HEK293 (cell line): ENCODE measurements around the gene NEGR1.

Experiments
- CTCF ChIA-PET: fragments of 350-600 bp; formaldehyde crosslinking; extraction: SDS; loops from one replicate; lab custom pipeline; 2021; ENCODE audit warnings: antibody characterized with exemption; lab: Yijun Ruan, JAX
- POLR2A ChIA-PET: fragments of 300-600 bp; formaldehyde crosslinking; extraction: SDS; loops from one replicate; lab custom pipeline; 2020; ENCODE audit warnings: antibody characterized with exemption, inconsistent platforms; lab: Yijun Ruan, JAX
- H3K27ac ChIP-seq: fragments of 200-500 bp; sonication (Bioruptor generic); 2 replicates; pipeline ENCODE4 v1.5.1; 2014; ENCODE audit warnings: low read depth, low read length, control low read depth, inconsistent platforms; ENCODE audit errors: extremely low read depth
- H3K36me3 ChIP-seq, 2 experiments: fragments of 200-500 bp in 1 of 2; sonication (Bioruptor generic) in 1 of 2; 1 replicate in 1 of 2; 2 replicates in 1 of 2; pipeline ENCODE4 v1.5.1; 2014 to 2017; ENCODE audit warnings: inconsistent platforms in 2 of 2, low read length in 2 of 2; ENCODE audit not compliant: control insufficient read depth in 2 of 2, insufficient read depth in 1 of 2
- H3K4me1 ChIP-seq: fragments of 200-500 bp; sonication (Bioruptor generic); 2 replicates; pipeline ENCODE4 v1.5.1; 2014; ENCODE audit warnings: mild to moderate bottlenecking, low read length, inconsistent platforms; ENCODE audit not compliant: control insufficient read depth, insufficient read depth
- H3K4me3 ChIP-seq: 2 replicates; pipeline ENCODE4 v1.5.1; 2011; ENCODE audit warnings: low read depth, mild to moderate bottlenecking, control low read depth, low read length, moderate library complexity
- H3K9me3 ChIP-seq: fragments of 200-500 bp; sonication (Bioruptor generic); 2 replicates; pipeline ENCODE4 v1.5.1; 2014; ENCODE audit warnings: low read depth, low read length, inconsistent platforms; ENCODE audit not compliant: control insufficient read depth, insufficient read depth
- KLF1 ChIP-seq: fragments of 450-650 bp; formaldehyde crosslinking; IDR thresholded peaks from 2 replicates; pipeline ENCODE4 v1.5.1; 2016; ENCODE audit warnings: missing biosample characterization, missing genetic modification characterization
- MZF1 ChIP-seq: fragments of 450-650 bp; formaldehyde crosslinking; IDR thresholded peaks from 2 replicates; pipeline ENCODE4 v1.5.1; 2017; ENCODE audit warnings: missing biosample characterization, missing genetic modification characterization, borderline replicate concordance
- OSR2 ChIP-seq: fragments of 450-650 bp; formaldehyde crosslinking; IDR thresholded peaks from 2 replicates; pipeline ENCODE4 v1.5.1; 2016; ENCODE audit warnings: missing biosample characterization, missing genetic modification characterization
- REPIN1 ChIP-seq: fragments of 450-650 bp; formaldehyde crosslinking; IDR thresholded peaks from 2 replicates; pipeline ENCODE4 v1.5.1; 2017; ENCODE audit warnings: missing biosample characterization, missing genetic modification characterization, low read depth
- SCRT2 ChIP-seq: fragments of 450-650 bp; formaldehyde crosslinking; IDR thresholded peaks from 2 replicates; pipeline ENCODE4 v1.5.1; 2016; ENCODE audit warnings: missing biosample characterization, missing genetic modification characterization
- TRIM28 ChIP-seq: IDR thresholded peaks from 2 replicates; pipeline ENCODE4 v1.6.1; 2011; ENCODE audit warnings: low read length, control low read depth, borderline replicate concordance
- ZEB2 ChIP-seq: fragments of 450-650 bp; formaldehyde crosslinking; IDR thresholded peaks from 2 replicates; pipeline ENCODE4 v1.5.1; 2016; ENCODE audit warnings: missing biosample characterization, missing genetic modification characterization
- ZFHX2 ChIP-seq: fragments of 450-650 bp; formaldehyde crosslinking; conservative IDR thresholded peaks from 2 replicates; pipeline ENCODE4 v1.5.1; 2016; ENCODE audit warnings: missing biosample characterization, missing genetic modification characterization
- ZFP37 ChIP-seq: fragments of 450-650 bp; formaldehyde crosslinking; IDR thresholded peaks from 2 replicates; pipeline ENCODE4 v1.5.1; 2016; ENCODE audit warnings: missing biosample characterization, missing genetic modification characterization
- ZNF10 ChIP-seq: fragments of 450-650 bp; formaldehyde crosslinking; IDR thresholded peaks from 2 replicates; pipeline ENCODE4 v1.5.1; 2017; ENCODE audit warnings: missing biosample characterization, missing genetic modification characterization
- ZNF133 ChIP-seq: fragments of 450-650 bp; formaldehyde crosslinking; IDR thresholded peaks from 2 replicates; pipeline ENCODE4 v1.5.1; 2016; ENCODE audit warnings: missing biosample characterization, missing genetic modification characterization
- ZNF146 ChIP-seq: fragments of 450-650 bp; formaldehyde crosslinking; IDR thresholded peaks from 2 replicates; pipeline ENCODE4 v1.5.1; 2016; ENCODE audit warnings: missing biosample characterization, missing genetic modification characterization
- ZNF202 ChIP-seq: fragments of 450-650 bp; formaldehyde crosslinking; IDR thresholded peaks from 2 replicates; pipeline ENCODE4 v1.5.1; 2016; ENCODE audit warnings: missing biosample characterization, missing genetic modification characterization, borderline replicate concordance
- ZNF311 ChIP-seq: fragments of 450-650 bp; formaldehyde crosslinking; IDR thresholded peaks from 2 replicates; pipeline ENCODE4 v1.5.1; 2017; ENCODE audit warnings: missing biosample characterization, missing genetic modification characterization, borderline replicate concordance
- ZNF335 ChIP-seq: fragments of 450-650 bp; formaldehyde crosslinking; conservative IDR thresholded peaks from 2 replicates; pipeline ENCODE4 v1.5.1; 2016; ENCODE audit warnings: missing biosample characterization, missing genetic modification characterization
- ZNF37A ChIP-seq: fragments of 450-650 bp; IDR thresholded peaks from 2 replicates; pipeline ENCODE4 v1.5.1; 2018; ENCODE audit warnings: missing biosample characterization, missing genetic modification characterization
- ZNF394 ChIP-seq: fragments of 450-650 bp; formaldehyde crosslinking; IDR thresholded peaks from 2 replicates; pipeline ENCODE4 v1.5.1; 2016; ENCODE audit warnings: missing biosample characterization, missing genetic modification characterization, mild to moderate bottlenecking, moderate library complexity, borderline replicate concordance
- ZNF426 ChIP-seq: fragments of 450-650 bp; formaldehyde crosslinking; IDR thresholded peaks from 2 replicates; pipeline ENCODE4 v1.5.1; 2017; ENCODE audit warnings: missing biosample characterization, missing genetic modification characterization, mild to moderate bottlenecking, inconsistent platforms, moderate library complexity
- ZNF560 ChIP-seq: fragments of 450-650 bp; formaldehyde crosslinking; IDR thresholded peaks from 2 replicates; pipeline ENCODE4 v1.5.1; 2017; ENCODE audit warnings: missing biosample characterization, missing genetic modification characterization, borderline replicate concordance
- ZNF600 ChIP-seq: fragments of 450-650 bp; formaldehyde crosslinking; IDR thresholded peaks from 2 replicates; pipeline ENCODE4 v1.5.1; 2016; ENCODE audit warnings: missing biosample characterization, missing genetic modification characterization
- ZNF623 ChIP-seq: fragments of 450-650 bp; formaldehyde crosslinking; IDR thresholded peaks from 2 replicates; pipeline ENCODE4 v1.5.1; 2016; ENCODE audit warnings: missing biosample characterization, missing genetic modification characterization
- ZNF624 ChIP-seq: fragments of 450-650 bp; formaldehyde crosslinking; IDR thresholded peaks from 2 replicates; pipeline ENCODE4 v1.5.1; 2017; ENCODE audit warnings: missing biosample characterization, missing genetic modification characterization
- ZNF626 ChIP-seq: fragments of 450-650 bp; sonication (Bioruptor Pico); formaldehyde crosslinking; IDR thresholded peaks from 2 replicates; pipeline ENCODE4 v1.5.1; 2018; ENCODE audit warnings: missing biosample characterization, missing genetic modification characterization, inconsistent platforms
- ZNF660 ChIP-seq: fragments of 450-650 bp; IDR thresholded peaks from 2 replicates; pipeline ENCODE4 v1.5.1; 2018; ENCODE audit warnings: missing biosample characterization, mild to moderate bottlenecking, missing genetic modification characterization
- ZNF785 ChIP-seq: fragments of 450-650 bp; formaldehyde crosslinking; IDR thresholded peaks from 2 replicates; pipeline ENCODE4 v1.5.1; 2016; ENCODE audit warnings: missing biosample characterization, missing genetic modification characterization
- ZSCAN16 ChIP-seq: fragments of 450-650 bp; formaldehyde crosslinking; IDR thresholded peaks from 2 replicates; pipeline ENCODE4 v1.5.1; 2016; ENCODE audit warnings: missing biosample characterization, missing genetic modification characterization
- TF ChIP-seq, protein P1 (sequence below): fragments of 450-650 bp; formaldehyde crosslinking; IDR thresholded peaks from 2 replicates; pipeline ENCODE4 v1.5.1; 2016; ENCODE audit warnings: missing biosample characterization, missing genetic modification characterization
- TF ChIP-seq, protein P2 (sequence below): fragments of 450-650 bp; formaldehyde crosslinking; IDR thresholded peaks from 2 replicates; pipeline ENCODE4 v1.5.1; 2016; ENCODE audit warnings: missing biosample characterization, missing genetic modification characterization, borderline replicate concordance

Gene NEGR1

DNA sequence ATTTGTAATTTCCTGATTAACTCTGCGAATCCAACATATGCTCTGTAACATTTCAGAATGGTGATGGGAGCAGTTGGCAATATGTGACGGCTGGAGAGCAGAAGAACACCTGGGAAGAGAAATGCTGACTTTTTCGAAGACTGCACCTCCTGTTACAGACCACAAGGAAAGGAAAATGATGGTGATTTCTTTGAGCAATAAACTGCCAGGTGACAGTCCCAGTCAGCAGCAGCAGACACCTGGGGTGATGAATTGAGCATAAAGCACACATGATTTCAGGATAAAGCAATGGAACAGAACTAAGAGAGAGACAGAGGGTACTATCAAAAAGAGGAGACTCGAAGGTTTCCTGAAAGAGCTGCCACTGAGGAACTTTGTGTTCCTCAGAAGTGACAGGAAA is 528.6 kb downstream of the NEGR1 start:
- POLR2A ChIA-PET = no interaction called here
- no peaks in the 10 kb centered on the region for H3K4me1 ChIP-seq
- CTCF ChIA-PET = no interaction called here
- H3K36me3 ChIP-seq = no peaks in the 10 kb centered on the region
- no peaks in the 10 kb centered on the region for H3K9me3 ChIP-seq
- H3K4me3 ChIP-seq = no peak overlapping the region
- TF ChIP-seq ZFP37 (tag by site-specific recombination) = no peak
- TF ChIP-seq ZEB2 = no peak
- TF ChIP-seq ZFHX2 (tag by site-specific recombination) = no peak
- TF ChIP-seq ZNF394 (tag by site-specific recombination) = no peak
- TF ChIP-seq ZNF133 = no peak
- TF ChIP-seq ZSCAN16 (tag by site-specific recombination) = no peak
- no peak for TF ChIP-seq ZNF600
- no peak for TF ChIP-seq ZNF202 (tag by site-specific recombination)
- no peak for TF ChIP-seq ZNF624
- no peak for TF ChIP-seq ZNF146 (tag by site-specific recombination)
- TF ChIP-seq OSR2 (tag by site-specific recombination) = no peak
- TF ChIP-seq ZNF560 (tag by site-specific recombination) = no peak
- TF ChIP-seq ZNF311 (tag by site-specific recombination) = no peak
- TF ChIP-seq ZNF426 (tag by site-specific recombination) = no peak
- no peak for TF ChIP-seq REPIN1 (tag by site-specific recombination)
- no peak for TF ChIP-seq ZNF623
- no peak overlapping the region for H3K27ac ChIP-seq

DNA sequence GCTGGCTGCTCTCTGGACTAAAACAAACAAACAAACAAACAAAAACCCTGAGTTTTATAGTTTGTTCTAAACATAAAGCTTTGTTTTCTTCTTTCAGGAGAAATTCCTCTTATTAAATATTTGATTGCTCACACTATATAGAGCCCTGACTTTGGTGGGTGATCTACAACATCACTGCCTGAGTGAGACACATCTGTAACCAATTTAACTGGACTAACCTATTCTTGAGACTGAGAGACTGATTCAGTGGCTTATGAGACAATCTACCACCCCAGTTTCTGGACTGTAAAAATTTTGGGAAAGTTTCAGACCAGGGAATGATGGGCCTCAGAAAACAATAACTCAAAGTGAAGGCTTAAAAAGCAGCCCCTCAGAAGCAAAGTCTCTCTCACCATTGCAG is 537.0 kb downstream of the NEGR1 start:
- Histone ChIP-seq H3K9me3 (no peaks in the 10 kb centered on the region), H3K4me3 (no peak overlapping the region), H3K27ac (no peak overlapping the region), H3K4me1 (no peaks in the 10 kb centered on the region), H3K36me3 (no peaks in the 10 kb centered on the region)
- POLR2A ChIA-PET = no interaction called here
- no peak for TF ChIP-seq SCRT2 (tag by site-specific recombination)
- CTCF ChIA-PET = no interaction called here

DNA sequence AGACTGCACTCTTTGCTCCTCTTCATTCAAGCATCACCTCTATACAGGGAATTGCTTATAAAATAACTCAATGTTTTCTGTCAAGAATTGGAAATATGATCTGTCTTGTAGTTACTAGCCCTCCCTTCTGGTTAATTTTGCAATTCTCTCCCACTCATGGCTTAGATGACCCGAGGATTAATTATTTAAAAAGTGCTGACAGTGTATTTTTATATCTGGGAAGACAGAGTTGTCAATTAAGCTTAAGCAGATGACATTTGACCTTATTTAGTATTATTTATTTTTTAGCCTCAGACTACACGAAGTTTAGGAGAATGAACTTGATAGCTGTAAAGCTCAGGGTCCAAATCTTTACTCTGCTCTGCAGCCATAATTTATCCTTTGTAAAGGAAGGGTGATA is 538.5 kb downstream of the NEGR1 start:
- Histone ChIP-seq H3K27ac (no peak overlapping the region), H3K9me3 (no peaks in the 10 kb centered on the region)
- CTCF ChIA-PET = interaction anchor here (0.6 kb wide), 1 partner anchor 296 kb away, joined by 3 read pairs; no protein-coding TSS in a partner anchor
- TF ChIP-seq, protein P1, sequence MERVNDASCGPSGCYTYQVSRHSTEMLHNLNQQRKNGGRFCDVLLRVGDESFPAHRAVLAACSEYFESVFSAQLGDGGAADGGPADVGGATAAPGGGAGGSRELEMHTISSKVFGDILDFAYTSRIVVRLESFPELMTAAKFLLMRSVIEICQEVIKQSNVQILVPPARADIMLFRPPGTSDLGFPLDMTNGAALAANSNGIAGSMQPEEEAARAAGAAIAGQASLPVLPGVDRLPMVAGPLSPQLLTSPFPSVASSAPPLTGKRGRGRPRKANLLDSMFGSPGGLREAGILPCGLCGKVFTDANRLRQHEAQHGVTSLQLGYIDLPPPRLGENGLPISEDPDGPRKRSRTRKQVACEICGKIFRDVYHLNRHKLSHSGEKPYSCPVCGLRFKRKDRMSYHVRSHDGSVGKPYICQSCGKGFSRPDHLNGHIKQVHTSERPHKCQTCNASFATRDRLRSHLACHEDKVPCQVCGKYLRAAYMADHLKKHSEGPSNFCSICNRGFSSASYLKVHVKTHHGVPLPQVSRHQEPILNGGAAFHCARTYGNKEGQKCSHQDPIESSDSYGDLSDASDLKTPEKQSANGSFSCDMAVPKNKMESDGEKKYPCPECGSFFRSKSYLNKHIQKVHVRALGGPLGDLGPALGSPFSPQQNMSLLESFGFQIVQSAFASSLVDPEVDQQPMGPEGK (tag by site-specific recombination) = no peak
- TF ChIP-seq ZNF37A (no peak), ZSCAN16 (tag by site-specific recombination) (no peak), ZNF335 (tag by site-specific recombination) (no peak), ZNF785 (no peak), KLF1 (tag by site-specific recombination) (no peak), ZNF660 (tag by site-specific recombination) (no peak), MZF1 (no peak), ZNF10 (tag by site-specific recombination) (no peak), TRIM28 (no peak), ZNF626 (tag by site-specific recombination) (no peak)
- TF ChIP-seq, protein P2, sequence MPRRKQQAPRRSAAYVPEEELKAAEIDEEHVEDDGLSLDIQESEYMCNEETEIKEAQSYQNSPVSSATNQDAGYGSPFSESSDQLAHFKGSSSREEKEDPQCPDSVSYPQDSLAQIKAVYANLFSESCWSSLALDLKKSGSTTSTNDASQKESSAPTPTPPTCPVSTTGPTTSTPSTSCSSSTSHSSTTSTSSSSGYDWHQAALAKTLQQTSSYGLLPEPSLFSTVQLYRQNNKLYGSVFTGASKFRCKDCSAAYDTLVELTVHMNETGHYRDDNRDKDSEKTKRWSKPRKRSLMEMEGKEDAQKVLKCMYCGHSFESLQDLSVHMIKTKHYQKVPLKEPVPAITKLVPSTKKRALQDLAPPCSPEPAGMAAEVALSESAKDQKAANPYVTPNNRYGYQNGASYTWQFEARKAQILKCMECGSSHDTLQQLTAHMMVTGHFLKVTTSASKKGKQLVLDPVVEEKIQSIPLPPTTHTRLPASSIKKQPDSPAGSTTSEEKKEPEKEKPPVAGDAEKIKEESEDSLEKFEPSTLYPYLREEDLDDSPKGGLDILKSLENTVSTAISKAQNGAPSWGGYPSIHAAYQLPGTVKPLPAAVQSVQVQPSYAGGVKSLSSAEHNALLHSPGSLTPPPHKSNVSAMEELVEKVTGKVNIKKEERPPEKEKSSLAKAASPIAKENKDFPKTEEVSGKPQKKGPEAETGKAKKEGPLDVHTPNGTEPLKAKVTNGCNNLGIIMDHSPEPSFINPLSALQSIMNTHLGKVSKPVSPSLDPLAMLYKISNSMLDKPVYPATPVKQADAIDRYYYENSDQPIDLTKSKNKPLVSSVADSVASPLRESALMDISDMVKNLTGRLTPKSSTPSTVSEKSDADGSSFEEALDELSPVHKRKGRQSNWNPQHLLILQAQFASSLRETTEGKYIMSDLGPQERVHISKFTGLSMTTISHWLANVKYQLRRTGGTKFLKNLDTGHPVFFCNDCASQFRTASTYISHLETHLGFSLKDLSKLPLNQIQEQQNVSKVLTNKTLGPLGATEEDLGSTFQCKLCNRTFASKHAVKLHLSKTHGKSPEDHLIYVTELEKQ = no peak

More for the DNA sequence above, 538.5 kb downstream of the NEGR1 start:
- Histone ChIP-seq H3K36me3 (no peaks in the 10 kb centered on the region), H3K4me1 (no peaks in the 10 kb centered on the region), H3K4me3 (no peak overlapping the region)
- POLR2A ChIA-PET = no interaction called here
